Activated CD4-positive, alpha-beta T cell treated with anti-CD3 and anti-CD28 coated beads, Interleukin-2, amount 10 ng/mL, durations not matched to agents 7 days and 5 days (primary cell): Measurements from ENCODE around the gene WAPL. TPM values are rescaled to one million over a fixed set of nuclear protein-coding genes. Genes with fewer than 3 reads are reported as not detected.

Source experiments
- CTCF ChIA-PET: fragments of 350-600 bp; sonication (Branson Sonifier 250); formaldehyde crosslinking; loops from one replicate; lab custom pipeline; 2021; ENCODE audit warnings: antibody characterized with exemption; lab: Charles Lee
- POLR2A ChIA-PET: fragments of 350-600 bp; sonication (Branson Sonifier 250); formaldehyde crosslinking; loops from one replicate; lab custom pipeline; 2021; ENCODE audit warnings: antibody characterized with exemption; lab: Charles Lee
- DNase-seq: peaks from one replicate; pipeline ENCODE4 v3.0.0-alpha.2; 2020
- H3K27ac Mint-ChIP-seq: one replicate; pipeline ENCODE4 v1.8.0; 2021; ENCODE audit warnings: mild to moderate bottlenecking, moderate library complexity, mixed read lengths
- H3K27me3 Mint-ChIP-seq: one replicate; pipeline ENCODE4 v1.8.0; 2021; ENCODE audit warnings: mixed read lengths
- H3K36me3 Mint-ChIP-seq: one replicate; pipeline ENCODE4 v1.8.0; 2021; ENCODE audit warnings: low read depth, mixed read lengths
- H3K4me1 Mint-ChIP-seq: one replicate; pipeline ENCODE4 v1.8.0; 2021; ENCODE audit warnings: mixed read lengths
- H3K4me3 Mint-ChIP-seq: one replicate; pipeline ENCODE4 v1.8.0; 2021; ENCODE audit warnings: mild to moderate bottlenecking, moderate library complexity, mixed read lengths
- H3K9me3 Mint-ChIP-seq: one replicate; pipeline ENCODE4 v1.8.0; 2021; ENCODE audit warnings: mixed read lengths
- total RNA-seq, 2 experiments: library from RNA; stranded (reverse); gene quantifications; one replicate each; pipeline ENCODE4 v1.2.3, GENCODE V29; 2021

Gene WAPL
- total RNA-seq, 2 experiments from 2014 or later = 50.3 to 54.4 TPM

GRCh38 chr10:86385806-86386205 is 135.8 kb downstream of the WAPL start:
- no peaks in the 10 kb centered on the region for H3K36me3 Mint-ChIP-seq
- H3K9me3 Mint-ChIP-seq = no peaks in the 10 kb centered on the region
- CTCF ChIA-PET = no interaction called here

More at GRCh38 chr10:86385806-86386205, 135.8 kb downstream of the WAPL start:
- Mint-ChIP-seq H3K4me1 (peaks cover 3% of the 10 kb centered on the region), H3K4me3 (no peak overlapping the region), H3K27ac (no peak overlapping the region), H3K27me3 (peaks cover 59% of the 10 kb centered on the region)
- DNase-seq = no peak
- POLR2A ChIA-PET = no interaction called here

Other genes with a start within 250 kb of the WAPL start
- not detected for gene GRID1, start 155.0 kb downstream of the WAPL start, total RNA-seq
- gene OPN4, start 132.8 kb upstream of the WAPL start, total RNA-seq = not detected
- under 1 TPM; 0.05 to 0.10 TPM for gene LDB3, start 146.7 kb upstream of the WAPL start, total RNA-seq
- 10 to 100 TPM in 1 of 2 experiments, 1 to 10 TPM in 1; 8.9 to 11.7 TPM for gene BMPR1A, start 234.8 kb upstream of the WAPL start, total RNA-seq